CD14-positive monocyte (primary cell): ENCODE data around the gene EPHB2. TPM values are rescaled to one million over a fixed set of nuclear protein-coding genes. Genes with fewer than 3 reads are reported as not detected.

ENCODE experiments used
- DNase-seq, 3 donors: peaks; one replicate each; pipeline ENCODE4 v3.0.0-alpha.2; 2011 to 2022
- H2AFZ ChIP-seq: 2 replicates; pipeline ENCODE4 v1.6.0; 2012; ENCODE audit warnings: mild to moderate bottlenecking, low read depth, low read length, inconsistent platforms; ENCODE audit not compliant: insufficient read depth, poor library complexity, severe bottlenecking
- H3K27ac ChIP-seq, 2 donors: 1 replicate in 1 of 2; 2 replicates in 1 of 2; pipeline ENCODE4 v1.5.1; 2012 to 2013; ENCODE audit warnings: low read length in 2 of 2, control low read depth in 1 of 2, inconsistent platforms in 1 of 2, low read depth in 1 of 2, mild to moderate bottlenecking in 1 of 2
- H3K27me3 ChIP-seq, 2 donors: one replicate each; pipeline versions ENCODE4 v1.6.0 to v1.6.1; 2011 to 2013; ENCODE audit warnings: low read length in 2 of 2; ENCODE audit not compliant: control insufficient read depth in 2 of 2, insufficient read depth in 2 of 2
- H3K36me3 ChIP-seq, 2 donors: replicated peaks in 1 of 2; 1 replicate in 1 of 2; 2 replicates in 1 of 2; pipeline versions ENCODE4 v1.5.1 to v1.6.1; 2012 to 2013; ENCODE audit warnings: low read length in 2 of 2, control low read depth in 1 of 2, inconsistent platforms in 1 of 2, mild to moderate bottlenecking in 1 of 2; ENCODE audit not compliant: insufficient read depth in 2 of 2, control insufficient read depth in 1 of 2
- H3K4me1 ChIP-seq, 2 donors: 1 replicate in 1 of 2; 2 replicates in 1 of 2; pipeline versions ENCODE4 v1.5.1 to v1.6.1; 2012 to 2013; ENCODE audit warnings: low read length in 2 of 2, control low read depth in 1 of 2, inconsistent platforms in 1 of 2, mild to moderate bottlenecking in 1 of 2, moderate library complexity in 1 of 2; ENCODE audit not compliant: insufficient read depth in 2 of 2, control insufficient read depth in 1 of 2
- H3K4me2 ChIP-seq: replicated peaks from 2 replicates; pipeline ENCODE3; 2012; ENCODE audit warnings: low read length, moderate library complexity, mild to moderate bottlenecking; ENCODE audit not compliant: poor library complexity, severe bottlenecking; ENCODE audit errors: extremely low read depth
- H3K4me3 ChIP-seq, 3 experiments: fragments of 200-600 bp in 1 of 3; sonication (generic) in 1 of 3; replicated peaks in 1 of 3; 1 replicate in 2 of 3; 2 replicates in 1 of 3; pipeline ENCODE4 v1.5.1; 2011 to 2013; ENCODE audit warnings: low read length in 3 of 3, mild to moderate bottlenecking in 3 of 3, control low read depth in 2 of 3, low read depth in 2 of 3, inconsistent platforms in 1 of 3, moderate library complexity in 1 of 3
- H3K79me2 ChIP-seq: 2 replicates; pipeline ENCODE4 v1.6.0; 2012; ENCODE audit warnings: mild to moderate bottlenecking, control low read depth, inconsistent platforms, low read length, moderate library complexity; ENCODE audit not compliant: insufficient read depth
- H3K9ac ChIP-seq: 2 replicates; pipeline ENCODE4 v1.6.0; 2017; ENCODE audit warnings: low read length, mild to moderate bottlenecking; ENCODE audit not compliant: insufficient read depth, poor library complexity, severe bottlenecking
- H3K9me3 ChIP-seq, 2 donors: replicated peaks in 1 of 2; 1 replicate in 1 of 2; 2 replicates in 1 of 2; pipeline versions ENCODE4 v1.5.1 to v1.6.1; 2012 to 2013; ENCODE audit warnings: low read length in 2 of 2, control low read depth in 1 of 2; ENCODE audit not compliant: control insufficient read depth in 1 of 2, insufficient read depth in 1 of 2
- H4K20me1 ChIP-seq: 2 replicates; pipeline ENCODE4 v1.6.0; 2012; ENCODE audit warnings: mild to moderate bottlenecking, low read length, control low read depth, moderate library complexity; ENCODE audit not compliant: insufficient read depth
- H3K27ac Mint-ChIP-seq, 7 donors: one replicate each; pipeline ENCODE4 v1.8.0; 2020; ENCODE audit warnings: mild to moderate bottlenecking in 7 of 7, mixed read lengths in 7 of 7, moderate library complexity in 6 of 7, inconsistent platforms in 2 of 7
- H3K27me3 Mint-ChIP-seq, 3 donors: one replicate each; pipeline ENCODE4 v1.8.0; 2021 to 2022; ENCODE audit warnings: low read depth in 3 of 3, mild to moderate bottlenecking in 3 of 3, mixed read lengths in 3 of 3, moderate library complexity in 3 of 3, inconsistent platforms in 1 of 3
- H3K36me3 Mint-ChIP-seq, 2 donors: one replicate each; pipeline ENCODE4 v1.8.0; 2020; ENCODE audit warnings: mixed read lengths in 2 of 2, inconsistent platforms in 1 of 2, mild to moderate bottlenecking in 1 of 2
- H3K4me1 Mint-ChIP-seq: one replicate; pipeline ENCODE4 v1.8.0; 2020; ENCODE audit warnings: mild to moderate bottlenecking, mixed read lengths
- H3K4me3 Mint-ChIP-seq, 2 donors: one replicate each; pipeline ENCODE4 v1.8.0; 2020; ENCODE audit warnings: mild to moderate bottlenecking in 2 of 2, mixed read lengths in 2 of 2, moderate library complexity in 1 of 2
- H3K9me3 Mint-ChIP-seq, 7 donors: one replicate each; pipeline ENCODE4 v1.8.0; 2020 to 2022; ENCODE audit warnings: mixed read lengths in 7 of 7, mild to moderate bottlenecking in 6 of 7, moderate library complexity in 6 of 7, inconsistent platforms in 2 of 7
- CTCF ChIP-seq: fragments of 200-600 bp; IDR thresholded peaks from one replicate; pipeline ENCODE4 v1.8.0; 2022; ENCODE audit warnings: antibody characterized with exemption, mild to moderate bottlenecking
- WGBS: methylation state at CpG from one replicate; pipeline ENCODE4 v1.1.5; 2013; ENCODE audit warnings: missing lambda C conversion rate; ENCODE audit not compliant: insufficient coverage; 5-methylcytosine and 5-hydroxymethylcytosine counted together
- intact Hi-C, 2 donors: fragments of 100-400 bp; cut with micrococcal nuclease; formaldehyde crosslinking; loops; one replicate each; pipeline versions ENCODE4 v1.15.0 to v1.15.1; 2023
- polyA plus RNA-seq, 3 donors: library from polyadenylated mRNA; depleted of rRNA in 1 of 3; unstranded in 2 of 3; stranded (reverse) in 1 of 3; fragments of 300-500 nt in 2 of 3; fragments of >200 nt in 1 of 3; fragmentation: Illumina TruSeq in 2 of 3; gene quantifications; 1 replicate in 2 of 3; 2 replicates in 1 of 3; pipeline ENCODE4 v1.2.3, GENCODE V29; 2012 to 2021

Gene EPHB2
- polyA plus RNA-seq, 3 donors: 2.9 to 5.6 (median 3.4) TPM

DNA sequence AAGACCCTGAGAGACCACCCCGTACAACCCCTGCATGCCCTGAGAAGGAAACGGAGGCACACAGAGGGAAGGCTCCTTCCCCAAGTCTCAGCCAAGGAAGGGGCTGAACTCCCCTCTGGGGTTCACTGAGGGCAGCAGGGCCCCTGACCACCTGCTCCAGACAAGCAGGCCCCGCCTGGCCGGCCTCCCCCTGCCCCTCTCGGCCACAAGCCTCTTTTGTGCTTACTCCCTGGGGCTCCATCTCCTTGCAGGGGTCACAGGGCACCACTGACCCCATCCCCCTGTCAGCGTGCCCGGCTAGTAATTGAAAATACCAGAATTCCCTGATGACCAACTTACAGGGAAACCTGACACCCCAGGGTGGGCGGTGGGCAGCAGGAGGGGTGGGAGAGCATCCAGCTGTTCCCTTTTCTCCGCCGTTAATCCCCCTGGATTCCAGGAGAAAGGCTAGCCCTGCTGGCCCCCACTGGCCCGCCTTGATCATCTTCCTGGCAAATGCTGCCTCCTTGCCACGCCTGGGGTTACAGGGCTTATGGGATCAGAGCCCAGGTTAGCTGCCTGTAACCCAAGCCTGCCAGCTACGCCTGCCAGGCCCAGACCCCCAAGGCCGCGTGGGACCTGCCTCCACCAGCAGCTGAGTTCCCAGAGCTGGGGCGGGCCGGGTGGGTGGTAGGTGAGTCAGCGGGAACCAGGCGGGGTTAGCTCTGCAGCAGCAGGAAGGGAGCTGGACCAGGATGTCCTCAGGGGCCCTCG is 165.9 kb downstream of the EPHB2 start:
- Mint-ChIP-seq H3K4me3 (no peak overlapping the region), H3K36me3 (no peaks in the 10 kb centered on the region), H3K9me3 (no peaks in the 10 kb centered on the region), H3K27me3 (peaks cover 0 to 4% (median 3%) of the 10 kb centered on the region in 3 donors), H3K4me1 (no peaks in the 10 kb centered on the region), H3K27ac (no peak overlapping the region)
- no peaks in the 10 kb centered on the region for H3K4me1 ChIP-seq
- no peaks in the 10 kb centered on the region for H3K27me3 ChIP-seq
- no peak overlapping the region for H3K9ac ChIP-seq
- H3K79me2 ChIP-seq: no peaks in the 10 kb centered on the region
- H3K27ac ChIP-seq: no peak overlapping the region
- H3K36me3 ChIP-seq: no peaks in the 10 kb centered on the region
- no peak for TF ChIP-seq CTCF
- H3K4me3 ChIP-seq: no peak overlapping the region
- DNase-seq: no peak
- 87% methylated on average over 13 of the region's 20 CpGs for WGBS
- no peaks in the 10 kb centered on the region for H3K9me3 ChIP-seq
- H4K20me1 ChIP-seq: no peaks in the 10 kb centered on the region
- intact Hi-C loops: no loop called here
- no peak overlapping the region for H3K4me2 ChIP-seq
- H2AFZ ChIP-seq: no peak overlapping the region

DNA sequence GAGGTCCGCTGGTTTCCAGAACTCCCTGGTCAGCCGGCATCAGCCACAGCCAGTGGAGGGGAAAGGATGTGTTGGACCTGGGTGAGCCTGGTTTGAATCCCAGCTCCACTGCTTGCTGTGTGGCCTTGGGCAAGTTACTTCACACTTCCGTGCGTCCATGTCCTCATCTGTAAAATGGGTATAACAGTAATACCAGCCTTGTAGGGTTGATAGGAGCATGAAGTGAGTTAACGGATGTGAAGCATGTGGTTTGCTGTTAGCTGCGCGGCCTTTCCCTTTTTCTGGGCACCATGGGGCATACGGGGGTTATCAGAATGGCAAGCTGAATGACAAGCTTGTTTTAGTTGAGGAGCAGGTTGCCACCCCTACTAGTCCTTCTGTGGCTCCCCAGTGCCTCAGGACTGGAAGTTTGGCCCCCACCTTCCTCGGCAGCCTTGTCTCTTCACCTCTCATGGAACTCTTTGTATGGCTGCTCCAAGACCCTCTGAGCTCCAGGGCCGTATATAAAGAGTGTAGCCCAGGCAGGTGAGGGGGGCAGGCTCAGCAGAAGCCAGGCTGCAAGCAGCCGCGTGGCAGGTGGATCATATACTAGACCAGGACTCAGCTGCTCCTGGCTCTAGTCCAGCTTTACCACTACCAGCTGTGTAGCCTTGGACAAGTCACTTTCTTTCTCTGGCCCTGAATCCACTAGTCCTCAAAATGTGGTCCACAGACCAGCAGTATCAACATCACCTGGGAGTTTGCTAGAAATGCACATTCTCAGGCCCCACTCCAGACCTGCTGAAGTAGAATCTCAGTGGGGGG is 166.7 kb downstream of the EPHB2 start:
- Mint-ChIP-seq H3K4me1 (no peaks in the 10 kb centered on the region), H3K27ac (no peak overlapping the region), H3K27me3 (peaks cover 0 to 6% (median 4%) of the 10 kb centered on the region in 3 donors), H3K36me3 (no peaks in the 10 kb centered on the region), H3K4me3 (no peak overlapping the region), H3K9me3 (no peaks in the 10 kb centered on the region)
- WGBS: 86% methylated on average over 7 of the region's 12 CpGs
- Histone ChIP-seq H3K27ac (no peak overlapping the region), H3K27me3 (no peaks in the 10 kb centered on the region), H3K36me3 (no peaks in the 10 kb centered on the region), H3K4me2 (no peak overlapping the region), H3K4me3 (no peak overlapping the region), H2AFZ (no peak overlapping the region), H3K9me3 (no peaks in the 10 kb centered on the region), H3K9ac (no peak overlapping the region), H3K79me2 (no peaks in the 10 kb centered on the region), H4K20me1 (no peaks in the 10 kb centered on the region), H3K4me1 (no peaks in the 10 kb centered on the region)
- intact Hi-C loops: no loop called here
- no peak for DNase-seq
- no peak for TF ChIP-seq CTCF
